HG03097 (cell line): ENCODE results near the gene SLC9A1.

Source experiments
- ATAC-seq: cut with Tn5 transposase; IDR thresholded peaks from one replicate; pipeline ENCODE4 v1.9.1; 2021; ENCODE audit not compliant: unreplicated experiment, low FRiP score

SLC9A1 gene

GRCh38 chr1:27084107-27084506, 70.8 kb downstream of the SLC9A1 start:
- no peak for ATAC-seq

- no peak for ATAC-seq
Observed at GRCh38 chr1:27077968-27078367, 77.0 kb downstream of the SLC9A1 start.

DNA sequence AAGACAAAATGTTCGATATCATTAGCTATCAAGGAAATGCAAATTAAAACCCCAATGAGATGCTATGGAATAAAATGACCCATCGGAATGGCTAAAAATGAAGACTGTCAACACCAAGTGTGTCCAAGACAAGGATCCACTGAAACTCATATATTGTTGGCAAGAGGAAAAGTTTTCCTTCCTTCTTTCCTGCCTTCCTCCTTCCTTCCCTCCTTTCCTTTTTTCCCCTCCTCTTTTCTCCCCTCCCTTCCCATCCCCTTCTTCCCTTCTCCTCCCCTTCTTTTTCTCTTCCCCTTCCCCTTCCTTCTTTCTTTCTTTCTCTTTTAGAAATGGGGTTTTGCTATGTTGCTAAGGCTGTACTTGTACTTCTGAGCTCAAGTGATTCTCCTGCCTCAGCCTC, 78.1 kb downstream of the SLC9A1 start:
- ATAC-seq, result no peak

- ATAC-seq, result no peak
Observed at GRCh38 chr1:27074175-27074780, 80.6 kb downstream of the SLC9A1 start.

- no peak for ATAC-seq
Observed at GRCh38 chr1:27071049-27071416, 83.9 kb downstream of the SLC9A1 start.

DNA sequence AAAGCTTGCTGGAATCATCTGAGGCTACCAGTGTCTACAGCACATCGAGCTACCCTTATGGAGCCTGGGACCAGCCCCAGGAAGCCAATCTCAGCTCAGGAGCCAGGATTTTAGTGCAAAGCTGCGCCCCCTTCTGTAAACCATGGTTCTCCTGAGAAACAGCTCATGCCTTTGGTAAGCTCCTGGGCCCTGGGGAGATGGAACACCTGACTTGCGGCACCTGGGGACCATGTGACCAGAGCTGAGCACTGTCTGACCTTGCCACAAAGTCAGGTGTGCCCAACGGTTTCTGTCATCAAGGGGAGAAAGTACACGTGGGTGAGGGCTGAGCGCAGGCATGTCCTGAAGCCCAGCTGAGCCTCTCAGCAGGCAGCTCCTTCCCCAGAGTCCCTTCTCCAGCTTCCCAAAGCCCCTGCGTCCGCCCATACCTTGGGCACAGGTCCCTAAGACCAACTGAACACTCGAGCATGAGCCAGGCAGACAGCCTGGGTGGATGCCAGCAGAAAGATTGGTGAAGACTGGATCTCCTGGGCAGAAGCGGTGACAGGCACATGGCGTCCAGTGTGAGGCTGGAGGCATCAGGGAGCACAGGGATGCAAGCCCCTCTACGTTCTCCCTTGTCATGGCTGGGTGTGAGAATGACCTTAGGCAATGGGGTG, 84.4 kb downstream of the SLC9A1 start:
- ATAC-seq, result no peak

- no peak for ATAC-seq
Observed at GRCh38 chr1:27068922-27069321, 86.0 kb downstream of the SLC9A1 start.

GRCh38 chr1:27065999-27066630, 88.8 kb downstream of the SLC9A1 start:
- no peak for ATAC-seq

DNA sequence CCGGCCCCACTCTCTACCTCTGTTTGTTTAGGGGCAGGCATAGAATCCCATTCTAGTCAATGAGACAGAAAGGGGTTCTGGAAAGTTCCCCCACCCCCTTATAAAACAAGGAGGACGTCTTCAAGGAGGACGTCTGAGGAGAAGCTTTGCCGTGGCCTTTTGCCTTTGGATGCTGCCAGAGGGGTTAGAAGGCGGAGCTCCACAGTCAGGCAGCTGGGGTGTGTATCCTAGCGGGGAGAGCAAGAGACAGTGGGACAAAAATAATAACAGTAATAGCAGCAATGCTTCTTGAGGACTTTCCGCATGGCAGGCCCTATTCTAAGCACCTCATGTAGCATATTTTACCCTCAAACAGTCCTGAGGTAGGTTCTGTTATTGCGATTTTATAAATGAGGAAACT, 94.0 kb downstream of the SLC9A1 start:
- no peak for ATAC-seq

DNA sequence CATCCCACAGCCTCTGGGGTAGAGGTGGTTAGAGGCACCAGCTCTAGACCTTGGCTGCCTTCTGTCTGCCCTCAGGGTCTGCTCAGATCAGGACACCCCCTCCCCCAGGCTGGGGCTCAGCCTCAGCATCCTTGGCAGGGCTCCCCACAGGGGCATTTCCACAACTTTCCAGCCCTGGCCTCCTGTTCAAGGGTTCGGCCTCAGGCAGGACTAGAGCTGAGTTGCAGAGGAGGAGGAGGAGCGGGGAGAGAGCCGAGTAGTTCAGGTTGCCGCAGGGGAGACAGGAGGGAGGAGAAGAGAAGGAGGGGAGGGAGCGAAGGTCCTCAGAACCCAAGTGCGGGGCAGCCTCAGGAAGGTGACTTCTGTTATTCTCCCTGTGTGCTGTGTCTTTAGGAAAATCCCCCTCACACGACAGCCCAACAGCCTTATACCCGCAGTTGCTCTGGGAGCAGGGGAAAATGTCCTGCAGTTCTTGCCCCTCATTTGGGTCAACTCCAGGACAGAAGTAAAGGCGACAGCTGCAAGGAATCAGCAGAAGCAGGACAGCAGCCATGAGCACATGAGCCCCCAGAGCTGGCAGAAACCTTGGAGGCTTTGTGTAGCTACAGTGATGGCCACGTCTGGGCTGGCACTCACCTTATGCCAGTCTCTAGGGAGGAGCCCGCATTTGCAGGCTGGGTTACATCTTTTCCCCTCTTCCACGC, 95.8 kb downstream of the SLC9A1 start:
- ATAC-seq, result no peak

- no peak for ATAC-seq
Observed at GRCh38 chr1:27057801-27058625, 96.9 kb downstream of the SLC9A1 start.

- ATAC-seq, result no peak
Observed at GRCh38 chr1:27057389-27057788, 97.5 kb downstream of the SLC9A1 start.

- ATAC-seq, result no peak
Observed at GRCh38 chr1:27053977-27054753, 100.8 kb downstream of the SLC9A1 start.

GRCh38 chr1:27052527-27052926, 102.4 kb downstream of the SLC9A1 start:
- ATAC-seq, result no peak

- no peak for ATAC-seq
Observed at GRCh38 chr1:27049607-27050006, 105.3 kb downstream of the SLC9A1 start.

- ATAC-seq, result no peak
Observed at GRCh38 chr1:27049100-27049499, 105.8 kb downstream of the SLC9A1 start.
